ENCODE results near the gene CABCOCO1.

Gene CABCOCO1

DNA sequence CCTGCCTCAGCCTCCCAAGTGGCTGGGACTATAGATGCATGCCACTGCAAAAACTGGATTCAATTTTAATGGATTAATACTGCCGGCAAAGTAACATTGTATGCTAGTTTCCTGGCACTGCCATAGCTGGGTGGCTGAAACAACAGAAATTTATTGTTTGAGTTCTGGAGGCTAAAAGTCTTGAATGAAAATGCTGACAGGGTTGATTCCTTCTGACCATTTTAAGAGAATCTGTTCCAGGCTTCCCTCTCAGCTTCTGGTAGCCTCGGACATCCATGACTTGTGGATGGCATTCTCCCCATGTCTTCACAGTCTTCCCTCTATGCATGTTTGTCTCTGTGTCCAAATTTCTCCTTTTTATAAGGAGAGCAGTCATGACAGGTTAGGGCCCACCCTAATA, 151.4 kb downstream of the CABCOCO1 start:
- DNase-seq (ENCODE audit: low read depth in 2 of 2): no peak

DNA sequence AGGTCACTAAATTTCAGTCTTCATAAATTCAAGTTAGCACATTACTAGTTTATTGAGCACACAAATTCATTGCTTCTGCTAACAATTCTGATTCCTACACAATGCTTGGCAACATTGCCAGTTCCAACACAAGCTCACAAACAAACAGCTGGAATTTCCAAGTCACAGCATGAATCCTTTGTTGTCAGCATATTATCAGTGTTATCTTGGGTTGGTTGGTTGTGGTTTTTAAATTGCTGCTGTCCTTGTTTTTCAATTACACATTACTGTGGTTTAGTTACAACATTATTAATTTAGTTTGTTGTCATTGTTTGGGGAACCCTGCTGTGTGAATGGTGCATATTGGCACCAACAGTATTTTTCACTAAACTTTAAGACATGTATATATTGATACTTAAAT, 152.8 kb downstream of the CABCOCO1 start:
- DNase-seq (ENCODE audit: low read depth in 2 of 2): no peak

All from stimulated activated CD8-positive, alpha-beta memory T cell treated with anti-CD3 and anti-CD28 coated beads, Interleukin-15, amount 100 ng/mL, for 48 hours (primary cell).